Stimulated activated CD4-positive, alpha-beta T cell treated with anti-CD3 and anti-CD28 coated beads, TNF-alpha, amount 100 ng/mL, for 1 hour (primary cell): ENCODE results near the gene CDK6.
"Not testable (repeated sequence)": the region's sequence is repeated elsewhere in the genome, so short reads cannot be mapped to it uniquely, and the experiment has no call there.

ENCODE experiments used
- DNase-seq, 3 donors: peaks; one replicate each; pipeline ENCODE4 v3.0.0-alpha.2; 2020; ENCODE audit warnings: low read depth in 3 of 3, low spot score in 1 of 3

The CDK6 gene

DNA sequence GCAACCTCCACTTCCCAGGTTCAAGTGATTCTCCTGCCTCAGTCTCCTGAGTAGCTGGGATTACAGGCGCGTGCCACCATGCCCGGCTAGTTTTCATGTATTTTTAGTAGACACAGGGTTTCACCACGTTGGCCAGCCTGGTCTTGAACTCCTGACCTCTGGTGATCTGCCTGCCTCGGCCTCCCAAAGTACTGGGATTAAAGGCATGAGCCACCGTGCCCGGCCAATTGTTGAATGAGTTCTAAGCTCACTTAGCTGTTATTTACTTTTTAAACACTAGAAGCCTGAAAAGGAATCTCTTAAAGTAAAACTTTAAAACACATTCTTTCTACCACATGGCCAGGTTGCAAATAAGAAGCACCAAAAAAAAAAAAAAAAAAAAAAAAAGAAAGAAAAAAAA, 231.9 kb downstream of the CDK6 start:
- DNase-seq, result not testable (repeated sequence)

- no peak for DNase-seq
Observed at GRCh38 chr7:92603089-92603445, 233.3 kb downstream of the CDK6 start.

- no peak for DNase-seq
Observed at GRCh38 chr7:92602352-92603088, 233.9 kb downstream of the CDK6 start.

GRCh38 chr7:92598310-92598981, 237.9 kb downstream of the CDK6 start:
- no peak for DNase-seq

DNA sequence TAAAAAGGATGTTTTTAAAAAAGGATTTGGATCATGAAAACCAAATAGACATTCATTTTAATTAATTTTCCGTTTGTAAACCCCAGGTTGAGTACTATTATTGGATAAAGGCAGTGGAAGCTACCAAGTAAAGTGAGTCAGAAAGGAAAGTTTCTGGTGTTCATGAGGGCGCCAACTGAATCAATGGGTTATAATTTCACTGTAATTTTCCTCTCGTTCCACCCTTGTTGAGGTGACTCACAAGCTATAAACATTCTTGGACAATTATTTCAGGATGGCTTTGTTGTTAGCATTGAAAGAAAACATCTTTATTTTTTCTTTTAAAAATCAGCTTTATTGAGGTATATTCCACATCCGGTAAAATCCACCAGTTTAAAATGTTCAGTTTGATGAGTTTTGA, 241.1 kb downstream of the CDK6 start:
- no peak for DNase-seq

- no peak for DNase-seq
Observed at GRCh38 chr7:92594746-92595145, 241.6 kb downstream of the CDK6 start.

DNA sequence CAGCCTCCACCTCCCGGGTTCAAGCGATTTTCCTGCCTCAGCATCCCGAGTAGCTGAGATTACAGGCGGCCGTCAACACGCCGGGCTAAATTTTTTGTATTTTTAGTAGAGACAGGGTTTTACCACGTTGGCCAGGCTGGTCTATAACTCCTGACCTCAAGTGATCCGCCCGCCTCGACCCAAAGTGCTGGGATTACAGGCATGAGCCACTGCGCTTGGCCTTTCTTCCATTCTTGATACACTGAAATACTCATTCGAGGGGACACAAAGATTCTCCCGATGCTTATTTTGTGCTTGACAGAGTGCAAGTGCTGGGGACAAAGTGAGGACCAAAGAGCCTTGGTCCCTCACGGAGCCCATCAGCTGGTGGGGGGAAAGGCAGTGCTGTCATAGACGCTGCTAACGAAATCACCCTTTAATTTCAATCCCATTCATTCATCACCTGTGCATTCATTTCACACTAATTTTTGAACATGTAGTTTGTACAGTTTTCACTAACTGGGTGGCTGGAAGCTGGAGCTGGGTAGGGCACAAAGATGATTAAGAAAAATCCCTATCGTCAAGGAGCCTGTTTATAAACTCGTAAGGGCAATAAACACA, 245.6 kb downstream of the CDK6 start:
- no peak for DNase-seq

DNA sequence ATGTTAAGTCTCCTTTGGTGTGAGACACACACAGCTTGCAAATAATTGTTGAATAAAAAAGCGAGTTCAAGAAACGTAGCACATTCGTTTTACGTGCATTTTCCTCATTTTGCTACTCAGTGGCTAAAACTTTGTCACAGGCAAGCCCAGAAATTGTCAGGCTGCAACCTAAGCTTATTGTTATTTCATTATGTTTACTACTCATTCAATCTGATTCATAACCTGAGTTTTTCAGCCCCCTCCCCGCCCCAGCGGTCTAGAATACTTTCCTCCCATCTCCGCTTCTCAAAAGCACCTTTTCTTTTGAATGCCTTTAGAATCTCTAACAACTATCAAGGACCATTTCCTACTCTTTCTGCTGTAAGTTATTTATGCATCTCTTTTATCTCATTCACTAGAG, 247.3 kb downstream of the CDK6 start:
- DNase-seq, result no peak

GRCh38 chr7:92588561-92588960, 247.8 kb downstream of the CDK6 start:
- no peak for DNase-seq

GRCh38 chr7:92586841-92587240, 249.5 kb downstream of the CDK6 start:
- no peak for DNase-seq

DNA sequence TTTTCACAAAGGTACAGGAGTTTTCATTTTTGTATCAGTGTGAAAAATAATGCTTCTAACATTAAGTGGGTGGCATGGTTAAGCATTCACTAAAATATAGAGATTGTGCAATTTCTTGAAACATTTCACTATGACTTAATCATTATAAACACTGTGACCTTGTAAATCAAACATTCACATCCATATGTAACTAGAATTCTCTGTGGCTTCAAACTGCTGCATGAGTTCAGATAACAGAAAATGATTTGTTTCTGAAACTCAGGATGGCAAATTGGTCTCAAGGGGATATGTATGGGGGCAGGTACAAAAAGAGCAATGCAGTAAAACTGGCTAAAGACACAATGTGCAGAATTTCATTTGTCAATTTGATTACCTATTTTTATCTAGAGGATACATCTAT, 250.0 kb downstream of the CDK6 start:
- no peak for DNase-seq

GRCh38 chr7:92584953-92585352, 251.4 kb downstream of the CDK6 start:
- DNase-seq, result no peak

- no peak for DNase-seq
Observed at GRCh38 chr7:92582948-92583347, 253.4 kb downstream of the CDK6 start.

DNA sequence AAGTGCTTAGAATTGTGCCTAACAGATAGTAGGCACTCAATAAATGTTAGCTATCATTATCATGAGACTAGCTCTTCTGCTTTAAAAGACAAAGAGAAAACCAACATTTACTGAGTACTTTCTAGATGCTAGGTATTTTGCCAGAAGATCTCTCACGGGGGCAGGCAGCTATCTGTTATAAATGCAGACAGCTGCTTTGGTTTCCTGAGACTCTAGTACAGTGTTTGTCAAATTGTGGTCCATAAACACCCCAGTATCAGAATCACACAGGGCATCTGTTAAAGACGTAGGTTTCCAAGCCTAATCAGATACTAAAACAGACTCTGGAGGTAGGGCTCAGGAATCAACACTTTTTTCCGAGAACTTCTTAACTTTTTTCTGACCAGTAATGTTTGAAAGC, 260.1 kb downstream of the CDK6 start:
- no peak for DNase-seq

DNA sequence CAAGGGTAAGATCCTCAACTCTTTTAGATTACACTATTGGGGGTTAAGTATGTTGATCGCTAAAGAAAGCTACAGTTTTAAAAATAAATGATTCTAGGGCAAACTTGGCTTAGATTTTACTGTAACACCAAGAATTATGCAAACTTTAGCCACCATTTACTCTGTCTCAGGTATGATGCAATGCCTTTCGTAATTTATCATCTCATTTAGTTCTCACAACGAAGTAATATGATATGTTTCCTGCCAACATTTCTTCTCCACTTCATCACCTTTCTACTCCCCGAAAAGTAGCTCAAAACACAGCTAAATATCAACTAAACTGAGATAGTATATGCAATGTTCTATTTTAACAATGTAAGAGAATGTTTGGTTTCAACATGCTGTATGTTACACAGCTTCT, 267.2 kb downstream of the CDK6 start:
- DNase-seq, result no peak

DNA sequence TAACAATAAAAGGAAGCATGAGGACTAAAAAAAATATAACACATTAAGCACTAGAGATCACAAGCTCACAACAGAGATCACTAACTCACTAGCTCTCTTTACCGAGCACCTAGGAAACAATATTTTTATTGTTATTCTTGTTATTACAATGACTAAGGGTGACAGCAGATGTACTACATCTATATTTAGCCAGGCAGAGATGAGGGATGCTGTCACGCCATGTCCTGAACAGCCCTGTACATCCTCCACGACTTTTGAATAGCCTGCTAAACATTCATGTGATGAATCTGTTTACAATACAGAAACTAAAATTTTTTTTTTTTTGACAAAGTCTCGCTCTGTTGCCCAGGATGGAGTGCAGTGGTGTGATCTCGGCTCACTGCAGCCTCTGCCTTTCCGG, 268.9 kb downstream of the CDK6 start:
- no peak for DNase-seq

- DNase-seq, result no peak
Observed at GRCh38 chr7:92563345-92563744, 273.0 kb downstream of the CDK6 start.

DNA sequence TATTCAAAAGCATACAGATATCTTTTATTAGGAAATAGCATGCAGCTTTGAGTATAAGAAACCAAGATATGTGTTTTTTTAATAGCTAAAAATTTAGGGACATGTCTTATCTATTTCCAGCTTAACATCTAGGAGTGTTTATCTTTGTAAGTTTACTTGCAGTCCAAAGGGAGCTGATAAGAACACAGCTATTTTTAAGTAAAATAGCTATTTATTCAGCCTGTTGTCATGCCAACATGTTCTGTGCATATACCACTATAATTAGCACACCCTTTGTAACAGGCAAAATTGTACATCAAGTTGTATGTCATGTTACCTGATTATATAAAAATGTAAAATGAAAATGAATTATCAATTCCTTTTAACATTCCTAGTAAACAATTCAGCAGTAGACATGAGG, 275.8 kb downstream of the CDK6 start:
- no peak for DNase-seq

DNA sequence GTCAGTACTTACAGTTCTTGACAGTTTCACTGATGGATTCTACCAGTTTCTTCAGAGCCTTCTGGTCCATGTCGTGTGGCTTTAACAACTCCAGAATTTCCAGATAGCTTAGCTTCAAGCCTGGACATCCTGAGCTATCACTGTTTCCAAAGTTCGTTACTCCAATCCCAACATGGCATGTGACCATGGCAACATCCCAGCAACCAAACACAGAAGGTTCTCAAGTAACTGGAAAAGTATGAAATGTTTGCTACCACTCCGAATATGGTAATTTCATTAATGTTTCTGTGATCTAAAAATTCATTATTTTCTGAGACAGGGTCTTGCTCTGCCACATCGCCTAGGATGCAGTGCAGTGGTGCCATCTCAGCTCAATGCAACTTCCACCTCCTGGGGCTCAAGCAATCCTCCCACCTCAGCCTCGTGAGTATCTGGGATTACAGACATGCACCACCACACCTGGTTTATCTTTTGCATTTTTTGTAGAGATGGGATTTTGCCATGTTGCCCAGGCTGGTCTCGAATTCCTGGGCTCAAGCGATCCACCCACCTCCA, 278.5 kb downstream of the CDK6 start:
- DNase-seq, result no peak

GRCh38 chr7:92557249-92557648, 279.1 kb downstream of the CDK6 start:
- no peak for DNase-seq
